Astrocyte (in vitro differentiated cells and primary cell): ENCODE measurements around the gene GLCCI1. TPM values are rescaled to one million over a fixed set of nuclear protein-coding genes. Genes with fewer than 3 reads are reported as not detected.

Experiments
- DNase-seq: peaks from one replicate; pipeline ENCODE4 v3.0.0-alpha.2; 2010; ENCODE audit warnings: low read depth
- FAIRE-seq: peaks from 2 replicates; lab custom pipeline; 2011; peaks lifted over from hg19 to GRCh38; lab: Jason Lieb, UNC
- H2AFZ ChIP-seq: 2 replicates; pipeline ENCODE4 v1.6.0; 2012; ENCODE audit warnings: low read depth, low read length, inconsistent platforms
- H3K27ac ChIP-seq: 2 replicates; pipeline ENCODE4 v1.5.1; 2011; ENCODE audit warnings: low read depth, low read length, inconsistent platforms
- H3K27me3 ChIP-seq: 2 replicates; pipeline ENCODE4 v1.6.0; 2011; ENCODE audit warnings: low read length, inconsistent platforms; ENCODE audit not compliant: insufficient read depth
- H3K36me3 ChIP-seq: 2 replicates; pipeline ENCODE4 v1.5.1; 2011; ENCODE audit warnings: low read length, inconsistent platforms; ENCODE audit not compliant: insufficient read depth
- H3K4me1 ChIP-seq: 2 replicates; pipeline ENCODE4 v1.5.1; 2011; ENCODE audit warnings: low read length, inconsistent platforms; ENCODE audit not compliant: insufficient read depth
- H3K4me2 ChIP-seq: 2 replicates; pipeline ENCODE4 v1.6.0; 2012; ENCODE audit warnings: low read length, inconsistent platforms
- H3K4me3 ChIP-seq: 2 replicates; pipeline ENCODE4 v1.5.1; 2011; ENCODE audit warnings: low read depth, mild to moderate bottlenecking, low read length, inconsistent platforms; ENCODE audit not compliant: insufficient read depth
- H3K79me2 ChIP-seq: 2 replicates; pipeline ENCODE4 v1.6.0; 2012; ENCODE audit warnings: mild to moderate bottlenecking, low read length, inconsistent platforms; ENCODE audit not compliant: insufficient read depth
- H3K9ac ChIP-seq: 2 replicates; pipeline ENCODE4 v1.6.0; 2012; ENCODE audit warnings: mild to moderate bottlenecking, low read length, inconsistent platforms
- H3K9me3 ChIP-seq: 2 replicates; pipeline ENCODE4 v1.5.1; 2012; ENCODE audit warnings: low read depth, mild to moderate bottlenecking, low read length, inconsistent platforms; ENCODE audit not compliant: insufficient read depth
- H4K20me1 ChIP-seq: 2 replicates; pipeline ENCODE4 v1.6.0; 2012; ENCODE audit warnings: low read length, inconsistent platforms; ENCODE audit not compliant: insufficient read depth
- H3K27ac Mint-ChIP-seq: one replicate; pipeline ENCODE4 v1.8.0; 2021; ENCODE audit warnings: mild to moderate bottlenecking, mixed read lengths; ENCODE audit not compliant: unreplicated experiment
- H3K27me3 Mint-ChIP-seq: one replicate; pipeline ENCODE4 v1.8.0; 2021; ENCODE audit warnings: low read depth, mixed read lengths; ENCODE audit not compliant: unreplicated experiment
- H3K36me3 Mint-ChIP-seq: one replicate; pipeline ENCODE4 v1.8.0; 2021; ENCODE audit warnings: low read depth, mixed read lengths; ENCODE audit not compliant: unreplicated experiment
- H3K4me1 Mint-ChIP-seq: one replicate; pipeline ENCODE4 v1.8.0; 2021; ENCODE audit warnings: low read depth, mixed read lengths; ENCODE audit not compliant: unreplicated experiment
- H3K4me3 Mint-ChIP-seq: one replicate; pipeline ENCODE4 v1.8.0; 2021; ENCODE audit warnings: mild to moderate bottlenecking, moderate library complexity, mixed read lengths; ENCODE audit not compliant: unreplicated experiment
- H3K9me3 Mint-ChIP-seq: one replicate; pipeline ENCODE4 v1.8.0; 2021; ENCODE audit warnings: mild to moderate bottlenecking, mixed read lengths; ENCODE audit not compliant: unreplicated experiment
- EZH2 ChIP-seq: IDR thresholded peaks from 2 replicates; pipeline ENCODE4 v1.6.1; 2012; ENCODE audit warnings: mild to moderate bottlenecking, low read length, inconsistent platforms; ENCODE audit not compliant: insufficient read depth
- total RNA-seq: library from RNA; stranded (reverse); gene quantifications from 2 replicates; pipeline ENCODE4 v1.2.1, GENCODE V29; 2021
- TF ChIP-seq, protein P1 (sequence below): IDR thresholded peaks from 2 replicates; pipeline ENCODE4 v1.5.1; 2011; ENCODE audit warnings: low read depth, mild to moderate bottlenecking, inconsistent platforms, low read length, moderate library complexity; ENCODE audit not compliant: insufficient read depth

Gene GLCCI1
- total RNA-seq, 1 donor from 2014 or later = 24.2 TPM

DNA sequence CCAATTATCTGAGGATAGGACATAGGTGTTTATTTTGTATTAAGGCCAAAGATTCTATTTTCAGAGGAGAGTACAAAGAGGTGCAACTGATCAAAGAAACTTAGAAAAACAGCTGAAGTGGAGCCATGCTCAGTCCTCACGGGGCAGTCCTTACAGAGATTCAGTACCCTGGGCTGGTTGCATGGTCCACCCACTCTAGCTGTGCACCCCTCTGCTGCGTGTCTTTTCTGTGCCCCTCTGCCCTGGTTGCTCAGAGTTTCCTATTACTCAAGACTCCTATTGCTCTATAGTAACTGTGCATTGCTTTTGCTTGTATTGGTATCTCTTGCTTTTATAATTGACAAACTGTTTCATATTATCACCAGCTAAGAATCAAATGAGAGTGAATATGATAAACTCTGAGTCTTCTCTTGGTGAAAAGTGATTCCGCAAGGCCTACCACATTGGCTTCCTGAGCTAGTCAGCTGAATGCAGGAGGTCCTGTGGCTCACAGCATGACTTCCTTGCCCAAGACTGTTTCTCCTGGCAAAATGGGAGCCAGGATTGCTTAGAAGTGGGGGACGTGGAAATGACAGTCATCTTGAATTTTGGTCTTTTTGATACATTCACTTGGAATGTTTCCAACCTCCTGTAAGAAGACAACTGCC is 137.0 kb downstream of the GLCCI1 start:
- H3K36me3 ChIP-seq = no peaks in the 10 kb centered on the region
- DNase-seq (no peak), FAIRE-seq (no peak)
- H3K36me3 Mint-ChIP-seq = no peaks in the 10 kb centered on the region
- no peak for TF ChIP-seq EZH2
- TF ChIP-seq, protein P1, sequence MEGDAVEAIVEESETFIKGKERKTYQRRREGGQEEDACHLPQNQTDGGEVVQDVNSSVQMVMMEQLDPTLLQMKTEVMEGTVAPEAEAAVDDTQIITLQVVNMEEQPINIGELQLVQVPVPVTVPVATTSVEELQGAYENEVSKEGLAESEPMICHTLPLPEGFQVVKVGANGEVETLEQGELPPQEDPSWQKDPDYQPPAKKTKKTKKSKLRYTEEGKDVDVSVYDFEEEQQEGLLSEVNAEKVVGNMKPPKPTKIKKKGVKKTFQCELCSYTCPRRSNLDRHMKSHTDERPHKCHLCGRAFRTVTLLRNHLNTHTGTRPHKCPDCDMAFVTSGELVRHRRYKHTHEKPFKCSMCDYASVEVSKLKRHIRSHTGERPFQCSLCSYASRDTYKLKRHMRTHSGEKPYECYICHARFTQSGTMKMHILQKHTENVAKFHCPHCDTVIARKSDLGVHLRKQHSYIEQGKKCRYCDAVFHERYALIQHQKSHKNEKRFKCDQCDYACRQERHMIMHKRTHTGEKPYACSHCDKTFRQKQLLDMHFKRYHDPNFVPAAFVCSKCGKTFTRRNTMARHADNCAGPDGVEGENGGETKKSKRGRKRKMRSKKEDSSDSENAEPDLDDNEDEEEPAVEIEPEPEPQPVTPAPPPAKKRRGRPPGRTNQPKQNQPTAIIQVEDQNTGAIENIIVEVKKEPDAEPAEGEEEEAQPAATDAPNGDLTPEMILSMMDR = no peak
- H3K9me3 ChIP-seq = no peaks in the 10 kb centered on the region
- H4K20me1 ChIP-seq = no peaks in the 10 kb centered on the region
- H2AFZ ChIP-seq = no peak overlapping the region
- H3K4me3 Mint-ChIP-seq = no peak overlapping the region
- no peak overlapping the region for H3K27ac Mint-ChIP-seq
- no peaks in the 10 kb centered on the region for H3K27me3 ChIP-seq
- H3K27me3 Mint-ChIP-seq = no peaks in the 10 kb centered on the region
- H3K4me1 ChIP-seq = peaks cover 8% of the 10 kb centered on the region
- H3K9me3 Mint-ChIP-seq = no peaks in the 10 kb centered on the region
- no peak overlapping the region for H3K9ac ChIP-seq
- H3K79me2 ChIP-seq = no peaks in the 10 kb centered on the region
- H3K4me3 ChIP-seq = no peak overlapping the region
- peaks cover 8% of the 10 kb centered on the region for H3K4me1 Mint-ChIP-seq
- H3K27ac ChIP-seq = no peak overlapping the region
- H3K4me2 ChIP-seq = no peak overlapping the region

DNA sequence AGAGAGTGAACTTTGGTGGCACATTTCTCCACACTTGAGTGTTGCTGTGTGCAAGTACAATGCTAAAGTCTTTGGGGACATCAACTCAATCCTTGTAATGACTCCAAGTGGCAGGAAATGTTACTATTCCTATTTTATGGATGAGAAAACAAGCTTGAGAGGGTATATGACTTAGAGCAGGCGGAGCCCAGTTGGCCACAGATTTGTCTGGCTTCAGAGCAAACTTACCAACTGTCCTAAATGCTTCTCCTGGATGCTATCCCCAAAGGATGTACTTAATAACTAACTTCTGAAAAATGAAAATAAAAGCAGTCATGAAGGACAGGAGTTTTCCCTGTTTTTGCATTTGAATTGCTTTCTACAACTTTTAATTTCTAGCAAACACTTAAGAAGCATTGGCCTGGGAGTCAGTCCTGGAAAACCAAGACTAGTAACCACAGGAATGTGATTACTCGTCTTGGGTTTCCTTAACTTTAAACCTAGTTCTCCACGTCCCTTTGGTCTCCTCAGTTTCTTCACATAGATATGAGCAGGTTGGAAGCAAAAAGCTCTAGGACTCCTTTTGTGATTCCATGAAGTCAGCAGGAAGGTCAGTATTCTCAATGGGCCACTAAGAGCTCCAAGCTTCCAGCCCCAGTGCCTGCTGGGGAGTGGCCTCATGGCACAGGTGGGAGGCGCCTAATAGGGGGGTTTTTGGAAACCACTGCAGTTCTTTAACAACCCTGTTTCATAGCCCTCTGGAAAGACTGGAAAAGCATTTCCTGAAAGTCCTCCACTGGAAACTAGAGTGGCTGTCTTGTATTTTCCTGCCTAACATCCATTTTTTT is 140.8 kb downstream of the GLCCI1 start:
- Histone ChIP-seq H3K4me1 (peaks cover 8% of the 10 kb centered on the region), H3K27me3 (no peaks in the 10 kb centered on the region), H4K20me1 (no peaks in the 10 kb centered on the region), H3K9me3 (no peaks in the 10 kb centered on the region), H2AFZ (no peak overlapping the region), H3K4me2 (peak overlapping the region; percentile 41), H3K36me3 (no peaks in the 10 kb centered on the region), H3K9ac (no peak overlapping the region), H3K79me2 (no peaks in the 10 kb centered on the region), H3K27ac (no peak overlapping the region), H3K4me3 (no peak overlapping the region)
- Mint-ChIP-seq H3K36me3 (peaks cover 2% of the 10 kb centered on the region), H3K27ac (no peak overlapping the region), H3K4me1 (peaks cover 8% of the 10 kb centered on the region), H3K9me3 (no peaks in the 10 kb centered on the region), H3K27me3 (no peaks in the 10 kb centered on the region), H3K4me3 (no peak overlapping the region)
- peak; percentile 66 for FAIRE-seq
- peak; percentile 70 for DNase-seq
- TF ChIP-seq EZH2 = no peak
- TF ChIP-seq, protein P1 = no peak
